Transverse colon (tissue), 3 donors: Measurements from ENCODE around the gene TEX261.

ENCODE experiments used
- POLR2A ChIP-seq: fragments of 450-650 bp; IDR thresholded peaks from one replicate; pipeline ENCODE4 v1.6.1; 2016; ENCODE audit warnings: antibody characterized with exemption, mild to moderate bottlenecking, moderate library complexity
- TF ChIP-seq, protein P1 (sequence below), 5 experiments: fragments of 200-600 bp in 3 of 5; fragments of 450-650 bp in 2 of 5; sonication (generic) in 3 of 5; IDR thresholded peaks; 1 replicate in 2 of 5; 2 replicates in 3 of 5; pipeline ENCODE4 v1.5.1; 2016 to 2017; ENCODE audit warnings: antibody characterized with exemption in 5 of 5, inconsistent platforms in 3 of 5, mild to moderate bottlenecking in 2 of 5, moderate library complexity in 1 of 5

- TF ChIP-seq, protein P1, sequence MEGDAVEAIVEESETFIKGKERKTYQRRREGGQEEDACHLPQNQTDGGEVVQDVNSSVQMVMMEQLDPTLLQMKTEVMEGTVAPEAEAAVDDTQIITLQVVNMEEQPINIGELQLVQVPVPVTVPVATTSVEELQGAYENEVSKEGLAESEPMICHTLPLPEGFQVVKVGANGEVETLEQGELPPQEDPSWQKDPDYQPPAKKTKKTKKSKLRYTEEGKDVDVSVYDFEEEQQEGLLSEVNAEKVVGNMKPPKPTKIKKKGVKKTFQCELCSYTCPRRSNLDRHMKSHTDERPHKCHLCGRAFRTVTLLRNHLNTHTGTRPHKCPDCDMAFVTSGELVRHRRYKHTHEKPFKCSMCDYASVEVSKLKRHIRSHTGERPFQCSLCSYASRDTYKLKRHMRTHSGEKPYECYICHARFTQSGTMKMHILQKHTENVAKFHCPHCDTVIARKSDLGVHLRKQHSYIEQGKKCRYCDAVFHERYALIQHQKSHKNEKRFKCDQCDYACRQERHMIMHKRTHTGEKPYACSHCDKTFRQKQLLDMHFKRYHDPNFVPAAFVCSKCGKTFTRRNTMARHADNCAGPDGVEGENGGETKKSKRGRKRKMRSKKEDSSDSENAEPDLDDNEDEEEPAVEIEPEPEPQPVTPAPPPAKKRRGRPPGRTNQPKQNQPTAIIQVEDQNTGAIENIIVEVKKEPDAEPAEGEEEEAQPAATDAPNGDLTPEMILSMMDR (IDR thresholded peaks at IDR 0.05): no peak
- no peak for TF ChIP-seq POLR2A
Observed at GRCh38 chr2:70937866-70938585, 56.6 kb downstream of the TEX261 start.
